ENCODE data around the gene NBPF9. TPM values are rescaled to one million over a fixed set of nuclear protein-coding genes. Genes with fewer than 3 reads are reported as not detected.
"Not testable (repeated sequence)": the region's sequence is repeated elsewhere in the genome, so short reads cannot be mapped to it uniquely, and the experiment has no call there.

The NBPF9 gene
- 28.1 TPM for total RNA-seq

GRCh38 chr1:149103109-149104081, at the start of gene NBPF9:
NBPF9 (minus strand) TSS chr1:149103551; CDS start chr1:149082139, 21,412 bp downstream.
- DNase-seq (ENCODE audit: low spot score) (peak; percentile 75), ATAC-seq (peak; percentile 95)

- not testable (repeated sequence) for DNase-seq (ENCODE audit: low spot score); ATAC-seq
Measured at GRCh38 chr1:149149909-149150308, 46.6 kb upstream of the NBPF9 start.

GRCh38 chr1:149137585-149137984, 34.2 kb upstream of the NBPF9 start:
- not testable (repeated sequence) for ATAC-seq; DNase-seq (ENCODE audit: low spot score)

- not testable (repeated sequence) for DNase-seq (ENCODE audit: low spot score); ATAC-seq
Measured at GRCh38 chr1:149130938-149131337, 27.6 kb upstream of the NBPF9 start.

- not testable (repeated sequence) for ATAC-seq; DNase-seq (ENCODE audit: low spot score)
Measured at GRCh38 chr1:149129245-149129644, 25.9 kb upstream of the NBPF9 start.

GRCh38 chr1:149126555-149127145, 23.3 kb upstream of the NBPF9 start:
- not testable (repeated sequence) for ATAC-seq; DNase-seq (ENCODE audit: low spot score)

- ATAC-seq, result peak; percentile 65
- not testable (repeated sequence) for DNase-seq (ENCODE audit: low spot score)
Measured at GRCh38 chr1:149123948-149124926, 20.9 kb upstream of the NBPF9 start.

- not testable (repeated sequence) for DNase-seq (ENCODE audit: low spot score); ATAC-seq
Measured at GRCh38 chr1:149112828-149113227, 9.5 kb upstream of the NBPF9 start.

GRCh38 chr1:149110343-149110742, 7.0 kb upstream of the NBPF9 start:
- ATAC-seq; DNase-seq (ENCODE audit: low spot score): not testable (repeated sequence)

- ATAC-seq (peak; percentile 70), DNase-seq (ENCODE audit: low spot score) (peak; percentile 49)
Measured at GRCh38 chr1:149102574-149102973, 777 bp downstream of the NBPF9 start.

- ATAC-seq (peak; percentile 52), DNase-seq (ENCODE audit: low spot score) (peak; percentile 82)
Measured at GRCh38 chr1:149098276-149098675, 5.1 kb downstream of the NBPF9 start.

GRCh38 chr1:149093155-149093554, 10.2 kb downstream of the NBPF9 start:
- not testable (repeated sequence) for ATAC-seq; DNase-seq (ENCODE audit: low spot score)

GRCh38 chr1:149075505-149076127, 27.7 kb downstream of the NBPF9 start:
- not testable (repeated sequence) for DNase-seq (ENCODE audit: low spot score); ATAC-seq

GRCh38 chr1:149064611-149065010, 38.7 kb downstream of the NBPF9 start:
- ATAC-seq; DNase-seq (ENCODE audit: low spot score): not testable (repeated sequence)

- not testable (repeated sequence) for ATAC-seq; DNase-seq (ENCODE audit: low spot score)
Measured at GRCh38 chr1:149043056-149043455, 60.3 kb downstream of the NBPF9 start.

- not testable (repeated sequence) for DNase-seq (ENCODE audit: low spot score); ATAC-seq
Measured at GRCh38 chr1:149033916-149034315, 69.4 kb downstream of the NBPF9 start.

- not testable (repeated sequence) for ATAC-seq; DNase-seq (ENCODE audit: low spot score)
Measured at GRCh38 chr1:149024327-149024726, 79.0 kb downstream of the NBPF9 start.

- ATAC-seq; DNase-seq (ENCODE audit: low spot score): not testable (repeated sequence)
Measured at GRCh38 chr1:149018577-149018976, 84.8 kb downstream of the NBPF9 start.

GRCh38 chr1:149016626-149017025, 86.7 kb downstream of the NBPF9 start:
- peak; percentile 25 for ATAC-seq
- DNase-seq (ENCODE audit: low spot score), result not testable (repeated sequence)

- DNase-seq (ENCODE audit: low spot score); ATAC-seq: not testable (repeated sequence)
Measured at GRCh38 chr1:149015522-149015921, 87.8 kb downstream of the NBPF9 start.
